GM18858 (cell line): ENCODE measurements around the gene ARHGEF16.

Source experiments
- ATAC-seq: cut with Tn5 transposase; IDR thresholded peaks from one replicate; pipeline ENCODE4 v1.9.1; 2021; ENCODE audit not compliant: unreplicated experiment

ARHGEF16 gene

DNA sequence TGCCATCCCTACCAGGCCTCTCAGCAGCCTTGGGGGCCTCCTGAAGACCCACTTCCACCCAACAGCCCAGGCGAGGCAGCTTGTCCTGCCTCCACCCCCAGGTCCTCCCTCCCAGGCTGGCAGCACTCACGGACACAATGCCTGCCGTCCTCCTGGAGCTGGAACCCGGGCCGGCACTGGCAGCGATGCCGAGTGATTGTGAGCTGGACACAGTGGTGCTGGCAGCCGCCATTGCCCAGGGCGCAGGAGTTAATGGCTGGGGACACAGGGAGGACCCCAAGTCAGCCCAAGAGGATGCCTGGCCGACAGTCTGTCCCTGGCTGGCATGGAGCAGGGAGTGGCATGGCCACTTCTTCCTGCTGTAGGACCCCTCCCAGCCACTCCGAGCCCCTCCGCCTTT, 60.8 kb downstream of the ARHGEF16 start:
- no peak for ATAC-seq

DNA sequence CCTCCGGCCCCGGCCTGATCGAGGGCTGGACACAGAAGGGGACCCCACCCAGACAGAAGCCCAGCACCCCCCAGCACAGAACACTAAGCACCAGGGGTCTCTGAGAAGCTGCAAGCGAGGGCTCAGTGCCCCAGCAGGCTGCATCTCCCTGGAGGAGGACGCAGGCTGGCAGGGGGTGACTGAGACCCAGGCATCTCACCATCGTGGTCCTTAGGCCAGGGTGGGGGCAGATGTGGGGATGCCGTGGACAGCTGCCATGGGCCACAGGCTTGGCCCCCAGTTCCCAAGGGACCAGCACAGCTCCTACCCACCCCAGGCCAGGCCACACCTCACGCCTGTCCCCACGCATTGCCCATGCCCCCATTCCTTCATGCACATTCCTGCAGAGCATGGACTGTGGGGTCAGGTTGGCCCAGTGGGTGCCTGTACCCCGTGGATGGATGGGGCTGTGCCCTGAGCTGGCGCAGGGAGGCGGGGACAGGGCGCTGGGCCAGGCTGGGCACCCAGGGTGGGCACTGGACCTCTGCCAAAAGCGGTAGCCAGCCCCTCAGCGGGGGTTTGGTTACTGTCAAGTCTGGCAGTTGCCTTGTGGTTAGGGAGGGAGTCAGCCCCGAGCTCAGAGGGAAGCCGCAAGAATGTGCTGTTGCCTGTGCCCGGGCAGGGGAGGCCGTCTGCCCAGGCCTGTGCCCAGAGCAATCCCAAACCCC, 61.5 kb downstream of the ARHGEF16 start:
- no peak for ATAC-seq

DNA sequence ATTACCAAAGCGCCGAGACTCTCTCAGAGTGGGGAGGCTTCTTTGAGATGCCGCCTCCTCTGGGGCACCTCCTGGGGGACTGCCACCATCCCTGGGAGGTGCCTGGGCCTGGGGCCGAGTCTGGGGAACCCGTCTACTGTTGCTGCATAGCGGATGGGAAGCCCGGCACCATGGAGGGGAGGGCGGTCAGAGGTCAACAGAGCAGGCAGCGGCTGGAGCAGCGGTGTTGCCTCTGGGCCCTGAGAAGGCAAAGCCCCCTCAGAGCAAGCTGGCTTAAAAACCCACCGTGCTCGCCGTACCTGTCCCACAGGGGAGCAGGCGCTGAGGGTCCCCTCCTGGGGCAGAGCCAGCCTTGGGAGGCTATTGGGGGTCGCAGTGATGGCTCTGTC, 62.0 kb downstream of the ARHGEF16 start:
- ATAC-seq = no peak

DNA sequence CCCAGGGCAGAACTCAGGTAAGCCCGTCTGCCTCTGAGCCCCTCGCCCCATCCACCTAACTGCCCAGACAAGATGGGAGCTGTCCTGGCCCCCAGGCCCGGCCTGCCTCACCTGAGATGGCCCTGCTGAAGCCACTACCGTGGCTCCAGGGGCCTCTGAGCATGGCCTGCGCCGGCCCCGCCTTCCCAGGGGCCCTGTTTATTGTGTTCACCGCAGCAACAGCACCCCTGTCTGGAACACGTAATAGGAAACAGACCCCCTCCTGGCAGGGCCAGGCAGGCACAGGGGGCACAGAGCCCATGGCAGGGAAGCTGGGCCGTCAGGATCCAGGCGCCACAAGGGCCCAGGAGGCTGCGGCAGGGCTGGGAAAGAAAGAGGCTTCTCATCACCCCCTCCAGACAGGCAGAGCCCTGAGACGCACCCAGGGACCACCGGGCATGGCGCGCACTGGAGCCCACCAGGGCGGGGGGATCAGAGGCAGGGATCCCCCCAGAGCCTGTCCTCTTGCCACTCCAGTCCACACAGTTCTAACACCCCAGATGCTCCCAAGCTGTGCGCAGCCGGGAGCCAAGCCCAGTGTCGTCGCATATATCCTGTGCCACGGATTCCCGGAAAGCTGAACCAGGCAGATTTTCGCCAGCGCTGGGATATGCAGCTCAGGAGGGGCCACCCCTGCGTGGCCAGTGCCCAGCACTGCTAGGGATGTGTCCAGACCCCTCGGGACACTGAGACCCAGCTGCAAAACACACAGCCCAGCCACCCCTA, 62.6 kb downstream of the ARHGEF16 start:
- no peak for ATAC-seq

DNA sequence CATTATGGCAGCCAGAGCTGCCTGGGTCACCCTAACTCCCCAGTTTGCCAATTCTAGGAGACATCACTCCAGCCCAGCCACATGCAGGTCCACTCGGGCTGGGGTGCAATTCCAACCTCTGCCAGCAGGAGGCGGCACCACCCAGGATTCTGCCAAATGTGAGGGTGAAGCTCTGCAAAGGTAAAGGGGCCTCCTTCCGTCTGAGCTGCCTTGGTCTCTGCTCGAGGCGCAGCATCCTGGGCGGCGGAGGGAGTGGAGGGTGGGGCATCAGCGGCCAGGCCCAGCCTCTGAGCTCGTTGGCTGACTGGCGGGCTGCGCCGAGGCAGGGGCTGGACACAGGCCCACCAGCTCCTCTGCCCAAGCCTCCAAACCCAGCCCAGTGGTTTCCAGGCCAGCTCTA, 63.8 kb downstream of the ARHGEF16 start:
- no peak for ATAC-seq

DNA sequence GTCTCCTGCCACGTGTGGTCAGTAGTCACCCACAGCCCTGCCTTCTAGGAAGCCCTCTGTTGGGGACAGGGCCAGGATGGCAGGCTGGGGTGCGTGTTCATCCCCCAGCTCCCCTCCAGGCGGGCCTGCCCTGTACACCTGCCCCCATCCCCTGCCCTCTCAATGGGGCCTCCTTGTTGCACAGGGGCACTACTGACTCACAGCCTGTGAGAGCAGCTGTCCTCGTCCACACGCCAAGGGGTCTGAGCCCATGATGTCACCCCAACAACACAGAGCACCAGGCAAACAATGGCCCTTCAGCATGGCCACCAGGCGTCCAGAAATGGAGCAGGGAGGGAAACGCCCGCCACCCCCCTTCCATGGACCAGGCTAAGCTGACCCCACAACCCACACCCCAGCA, 64.3 kb downstream of the ARHGEF16 start:
- ATAC-seq = no peak

DNA sequence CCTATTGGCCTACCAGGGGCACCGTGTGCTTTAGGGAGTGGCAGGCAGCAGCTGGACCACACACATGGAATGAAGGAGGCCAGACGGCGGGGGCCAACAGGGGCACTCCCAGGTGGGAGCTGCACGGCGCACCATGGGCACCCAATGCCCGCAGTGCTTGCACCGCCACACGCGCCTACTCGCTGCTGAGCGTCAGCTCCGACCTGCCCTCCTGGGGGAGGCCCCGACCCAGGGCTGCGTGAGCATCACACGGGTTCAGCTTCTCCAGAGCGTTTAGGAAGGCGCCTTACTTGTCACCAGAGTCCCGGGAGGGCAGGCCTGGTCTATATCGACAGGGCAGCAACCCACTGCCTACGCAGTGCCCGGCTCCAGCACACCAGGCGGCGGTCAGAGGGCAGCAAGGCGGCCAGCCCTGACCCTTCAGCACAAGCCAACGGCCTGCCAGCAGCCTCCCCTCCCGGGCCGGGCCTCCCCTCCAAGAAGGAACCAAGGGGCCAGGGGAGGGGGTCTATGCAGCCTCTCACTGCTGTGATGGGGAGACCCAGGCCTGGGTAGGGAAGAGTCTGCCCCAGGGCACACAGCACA, 64.9 kb downstream of the ARHGEF16 start:
- no peak for ATAC-seq

DNA sequence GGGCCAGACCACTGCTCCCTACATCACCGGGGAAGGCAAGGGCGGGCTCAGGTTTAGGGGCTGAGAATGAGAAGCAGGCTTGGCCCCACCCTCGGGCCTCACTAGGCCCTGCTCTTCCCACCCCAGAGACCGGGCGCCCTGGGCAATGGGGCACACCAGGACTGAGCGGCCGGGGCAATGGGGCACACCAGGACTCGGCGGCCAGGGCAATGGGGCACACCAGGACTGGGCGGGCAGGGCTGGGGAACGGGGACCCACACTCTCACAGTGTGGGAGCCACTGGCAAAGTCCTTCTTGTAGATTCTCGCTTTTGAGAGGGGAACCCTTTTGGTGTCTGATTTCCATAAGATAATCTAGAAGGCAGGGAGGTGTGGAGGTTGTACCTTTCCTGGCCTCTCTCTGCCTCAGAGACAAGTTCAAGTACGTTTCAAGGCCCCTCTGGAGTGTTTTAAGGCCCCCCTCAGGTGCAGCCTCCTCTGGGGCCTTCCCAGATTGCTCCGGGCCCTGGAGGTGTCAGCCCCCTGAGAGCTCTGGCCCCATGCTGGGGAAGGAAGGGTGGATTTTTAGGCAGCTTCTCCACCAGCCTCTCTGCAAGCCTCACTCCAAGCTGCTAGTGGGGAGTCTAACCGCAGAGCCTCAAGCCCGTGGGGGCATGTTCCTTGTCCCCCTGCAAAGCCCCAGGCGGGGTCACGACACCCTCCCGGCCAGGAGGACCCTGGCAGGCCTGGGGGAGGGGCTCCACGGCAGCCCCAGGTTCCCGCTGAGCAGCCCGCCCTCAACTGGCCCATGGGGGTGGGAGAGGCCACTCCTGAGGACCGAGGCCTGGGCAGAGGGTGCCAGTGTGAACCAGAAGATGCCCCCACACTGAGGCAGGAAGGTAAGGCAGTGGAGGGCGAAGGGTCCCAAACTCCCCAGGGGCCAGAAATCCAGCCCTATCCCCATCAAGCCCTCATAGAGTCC, 66.2 kb downstream of the ARHGEF16 start:
- ATAC-seq = no peak

DNA sequence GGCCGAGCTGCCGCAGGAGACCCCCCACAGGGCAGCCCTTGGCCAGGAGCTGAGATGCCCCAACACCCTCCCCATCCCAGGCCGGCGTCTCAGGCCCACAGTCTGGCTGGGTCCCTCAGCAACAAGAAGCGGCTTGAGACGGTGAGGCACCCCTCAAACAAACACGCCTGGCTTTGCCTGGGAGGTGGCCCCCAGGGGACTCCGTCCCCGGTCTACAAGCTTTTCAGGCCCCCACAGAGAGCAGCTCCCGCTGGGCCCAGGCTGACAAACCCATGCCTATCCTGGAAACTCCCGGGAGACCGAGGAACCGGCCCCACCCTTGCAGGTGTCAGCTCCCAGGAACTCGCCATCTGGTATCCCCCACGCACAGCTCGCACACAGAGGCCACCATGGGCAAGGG, 67.0 kb downstream of the ARHGEF16 start:
- ATAC-seq = no peak

DNA sequence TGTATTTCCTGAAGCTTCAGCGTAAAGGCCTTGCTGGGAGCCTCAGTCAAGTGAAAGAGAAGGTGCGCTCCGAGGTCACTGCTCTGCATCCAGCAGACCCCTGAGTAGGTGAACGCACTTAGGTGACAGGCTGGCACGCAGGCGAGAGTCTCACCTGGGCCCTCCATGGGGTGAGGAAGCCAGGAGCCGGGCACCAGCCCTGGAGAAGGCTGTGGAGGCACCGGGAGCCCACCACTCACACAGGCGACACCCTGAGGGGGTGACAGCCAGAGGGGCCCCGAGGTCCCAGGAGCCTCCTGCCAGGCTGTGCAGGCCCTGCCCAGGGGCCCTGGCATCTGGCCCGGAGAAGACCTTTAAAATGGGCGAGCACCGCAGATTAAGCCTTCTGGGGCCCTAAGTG, 67.6 kb downstream of the ARHGEF16 start:
- ATAC-seq = no peak

DNA sequence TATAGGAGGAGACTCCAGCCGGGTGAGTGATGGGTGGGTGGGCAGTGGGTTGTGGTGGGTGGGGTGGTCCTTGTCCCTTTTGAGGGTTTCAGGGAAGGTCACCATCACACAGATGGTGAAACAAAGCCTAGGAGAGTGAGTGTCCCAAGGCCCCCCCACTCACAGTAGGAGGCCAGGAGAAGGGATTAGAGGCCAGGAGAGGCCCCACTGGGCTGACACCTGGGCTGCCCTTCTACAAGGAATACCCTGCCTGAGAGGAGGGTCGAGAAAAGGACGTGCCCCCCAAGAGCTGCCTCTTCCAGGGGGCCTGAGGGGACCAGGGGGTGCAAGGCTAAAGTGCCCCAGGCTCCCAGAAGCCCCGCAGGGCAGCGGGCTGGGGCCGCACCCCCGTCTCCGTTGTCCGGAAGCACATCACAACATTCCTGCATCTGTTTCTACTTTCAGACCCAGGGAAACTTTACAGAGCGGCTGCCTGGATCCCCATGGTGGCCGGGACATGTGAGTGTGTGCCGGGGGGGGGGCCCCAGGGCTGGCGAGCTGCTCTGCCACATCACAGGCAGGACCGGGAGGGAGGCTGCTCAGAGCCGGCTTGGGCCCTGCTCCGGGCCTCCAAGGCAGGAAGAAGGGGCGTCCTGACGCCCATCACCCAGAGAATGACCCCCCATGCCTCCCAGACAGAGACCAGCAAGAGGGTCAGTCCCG, 68.2 kb downstream of the ARHGEF16 start:
- no peak for ATAC-seq

DNA sequence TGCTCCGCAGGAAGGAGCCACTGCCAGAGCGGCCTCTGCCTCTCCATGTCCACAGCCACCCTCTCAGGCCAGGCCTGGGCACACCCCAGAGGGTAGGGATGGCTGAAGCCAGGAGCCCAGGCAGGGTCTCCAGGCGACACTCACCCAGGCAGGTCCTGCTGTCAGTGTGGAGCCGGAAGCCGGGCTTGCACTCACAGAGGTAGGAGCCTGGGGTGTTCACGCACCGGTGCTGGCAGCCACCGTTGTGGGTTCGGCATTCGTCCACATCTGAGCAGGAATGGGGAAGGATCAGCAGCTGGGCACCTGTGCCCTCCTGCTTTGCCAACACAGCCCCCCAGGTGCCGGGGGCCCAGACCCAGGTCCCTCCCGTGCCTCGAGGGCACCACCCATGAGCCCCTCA, 69.5 kb downstream of the ARHGEF16 start:
- ATAC-seq = no peak

DNA sequence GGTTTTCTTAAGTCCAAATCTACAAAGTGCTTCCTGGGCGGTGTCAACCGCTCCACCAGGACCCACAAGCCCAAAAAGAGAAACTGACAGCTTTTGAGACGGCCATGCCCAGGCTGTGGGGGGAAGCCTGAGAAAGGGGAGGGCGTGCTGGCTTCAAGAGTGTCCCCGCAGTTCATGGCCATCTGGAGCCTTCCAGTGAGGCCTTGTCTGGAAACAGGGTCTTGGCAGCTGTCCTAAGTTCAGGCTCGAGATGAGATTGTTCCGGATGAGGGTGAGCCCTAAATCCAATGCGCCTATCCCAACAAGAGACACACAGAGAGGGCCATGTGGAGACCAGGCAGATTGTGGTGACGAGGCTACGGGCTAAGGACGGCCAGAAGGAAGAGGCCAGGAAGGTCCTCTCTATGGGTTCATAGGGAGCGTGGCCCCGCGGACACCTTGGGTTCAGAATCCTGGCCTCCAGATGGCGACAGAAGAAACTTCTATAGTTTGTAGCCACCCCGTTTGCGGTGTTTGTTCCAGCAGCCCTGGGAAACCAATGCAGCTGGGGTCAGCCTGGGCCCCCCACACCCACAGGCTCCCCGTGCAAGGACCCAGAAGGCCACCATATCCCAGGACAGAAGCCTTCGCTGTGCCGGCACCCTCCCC, 70.2 kb downstream of the ARHGEF16 start:
- ATAC-seq = no peak

DNA sequence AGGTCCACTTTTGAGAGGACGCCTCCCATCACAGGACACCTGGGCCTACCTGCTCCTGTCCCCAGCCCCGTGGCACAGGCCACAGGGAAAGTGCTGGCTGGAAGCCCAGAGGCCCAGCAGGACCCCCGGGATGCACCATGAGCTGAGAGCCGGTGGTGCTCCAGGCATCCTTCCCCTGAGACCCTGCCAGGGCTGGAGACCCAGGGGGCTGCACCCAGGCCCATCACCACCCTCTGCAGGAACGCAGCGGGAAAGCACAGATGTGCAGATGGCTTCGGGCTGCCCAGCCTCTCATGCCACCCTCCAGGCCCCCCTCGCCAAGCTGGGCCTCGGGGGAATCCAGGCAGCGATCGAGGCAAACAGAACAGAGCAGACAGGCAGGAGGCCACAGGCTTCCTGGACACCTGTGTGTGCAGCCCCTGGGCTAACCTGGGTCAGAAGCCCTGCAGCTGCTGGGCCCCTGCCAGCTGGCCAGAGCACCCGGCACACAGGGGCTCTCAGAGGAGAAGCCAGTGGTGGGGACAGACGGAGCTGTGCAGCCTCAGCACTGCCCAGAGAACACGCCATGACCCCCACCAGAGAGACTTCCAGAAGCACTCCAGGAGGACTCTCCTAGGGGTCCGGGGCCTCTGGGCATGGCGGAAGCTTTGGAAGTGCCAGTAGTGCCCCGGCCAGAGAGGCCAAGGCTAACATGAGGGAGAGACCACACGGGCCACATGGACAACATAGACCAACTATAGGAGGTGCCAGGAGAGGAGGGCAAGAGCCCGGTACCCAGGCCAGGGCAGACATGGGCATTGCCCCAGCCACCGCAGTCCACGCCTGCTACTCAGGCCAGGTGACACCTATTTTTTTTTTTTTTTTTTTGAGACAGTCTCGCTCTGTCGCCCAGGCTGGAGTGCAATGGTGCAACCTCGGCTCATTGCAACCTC, 71.4 kb downstream of the ARHGEF16 start:
- ATAC-seq = no peak

DNA sequence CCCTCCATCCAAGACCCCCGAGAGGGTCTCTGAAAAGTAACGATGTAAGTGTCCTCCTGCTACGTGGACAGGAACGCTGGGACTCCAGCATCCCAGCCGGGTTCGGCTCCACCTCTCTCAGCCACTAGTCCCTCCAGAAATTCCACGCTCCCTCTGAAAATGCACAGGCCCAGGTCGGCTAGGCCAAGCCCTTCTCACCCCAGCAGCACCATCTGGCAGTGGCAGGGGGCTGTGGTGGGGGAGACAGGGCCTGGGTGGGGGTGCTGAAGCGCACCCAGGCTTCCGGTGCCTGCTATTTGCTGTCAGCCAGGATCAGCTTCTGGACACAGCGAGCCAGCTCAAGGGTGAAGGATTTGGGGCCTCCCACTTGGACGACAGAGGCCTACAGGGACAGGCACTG, 73.3 kb downstream of the ARHGEF16 start:
- ATAC-seq = no peak

DNA sequence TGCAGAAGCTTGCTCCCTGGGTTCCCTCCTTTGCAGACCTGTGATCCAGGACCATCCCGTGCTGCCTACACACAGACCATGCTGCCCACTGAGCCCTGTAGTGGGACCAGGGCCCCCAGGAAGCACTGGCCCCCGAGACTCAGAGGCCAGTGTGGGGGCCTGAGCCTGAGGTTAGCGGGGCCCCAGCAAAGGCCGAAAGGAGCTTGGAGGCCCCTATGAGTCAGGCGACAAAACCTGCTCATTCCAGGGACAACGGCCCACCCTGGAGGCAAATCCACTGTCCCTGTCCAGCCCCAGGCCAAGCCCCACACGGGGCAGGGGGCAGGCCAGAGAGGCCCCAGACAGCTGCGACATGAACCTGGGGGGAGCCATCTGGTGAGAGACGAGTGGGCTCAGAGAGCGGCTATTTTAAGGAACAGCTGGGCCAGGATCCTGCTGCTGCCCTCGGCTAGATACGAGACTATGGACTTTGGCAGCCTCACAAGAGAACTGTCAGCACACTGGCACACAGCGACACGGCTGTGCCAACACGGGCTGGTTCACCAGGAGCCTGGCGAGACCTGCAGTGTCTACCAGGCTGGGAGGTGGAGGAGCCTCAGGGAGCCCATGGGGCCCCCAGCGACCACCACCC, 74.7 kb downstream of the ARHGEF16 start:
- ATAC-seq = no peak

DNA sequence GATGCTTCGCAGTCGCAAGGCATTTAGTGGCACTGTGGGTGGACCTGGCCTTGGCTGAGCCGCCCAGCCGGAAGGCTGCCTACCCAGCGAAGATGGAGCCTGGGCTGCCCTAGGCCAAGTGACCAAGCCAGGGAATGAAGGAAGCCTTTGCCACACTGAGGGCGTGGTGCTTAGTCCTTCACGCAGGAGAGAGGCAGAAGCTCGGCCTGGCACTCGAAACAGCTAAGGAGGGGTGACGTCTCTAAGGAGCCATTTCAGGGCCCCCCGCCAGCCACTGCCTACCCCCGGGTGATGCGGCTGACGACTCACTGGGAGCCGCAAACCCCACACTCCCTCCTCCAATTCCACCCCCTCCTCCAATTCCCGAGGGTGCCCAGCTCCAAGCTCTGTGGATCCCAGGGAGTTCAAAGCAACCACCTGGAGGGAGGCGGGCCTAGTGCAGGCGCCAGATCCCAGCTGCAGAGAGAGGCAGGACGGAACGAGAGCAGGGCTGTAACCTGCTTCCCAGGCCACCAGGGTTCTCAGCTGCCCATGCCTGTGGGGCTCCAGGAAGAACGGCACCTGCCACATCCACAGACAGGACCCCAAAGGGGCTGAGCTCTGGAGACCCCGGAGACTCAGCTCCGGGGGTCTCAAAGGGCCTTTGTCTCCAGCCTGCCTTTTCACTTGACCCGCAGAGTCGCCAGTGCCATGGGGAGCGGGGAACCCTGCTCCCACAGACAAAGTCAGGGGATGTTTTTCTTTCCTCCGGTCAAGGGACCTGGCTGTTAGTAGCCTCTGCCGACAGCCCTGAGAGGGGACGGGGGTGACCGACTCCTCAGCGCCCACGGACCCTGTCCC, 75.8 kb downstream of the ARHGEF16 start:
- no peak for ATAC-seq
